NOMO-1 (cell line): Measurements from ENCODE around the gene PPAN.

Experiments used
- DNase-seq, 2 experiments: peaks; one replicate each; lab custom pipeline; 2025; ENCODE audit not compliant: unreplicated experiment in 2 of 2; lab: John Stamatoyannopoulos, UW

Gene PPAN

GRCh38 chr19:10138879-10139795 is 33.0 kb downstream of the PPAN start:
- no peak for DNase-seq

GRCh38 chr19:10139952-10140351 is 33.8 kb downstream of the PPAN start:
- DNase-seq, result no peak

GRCh38 chr19:10141479-10141878 is 35.3 kb downstream of the PPAN start:
- no peak for DNase-seq

- DNase-seq, result no peak
Measured at GRCh38 chr19:10141973-10142372, 35.8 kb downstream of the PPAN start.

GRCh38 chr19:10142701-10143375 is 36.7 kb downstream of the PPAN start:
- no peak for DNase-seq

- no peak for DNase-seq
Measured at GRCh38 chr19:10143681-10144080, 37.5 kb downstream of the PPAN start.

- no peak for DNase-seq
Measured at GRCh38 chr19:10144361-10144760, 38.2 kb downstream of the PPAN start.

- DNase-seq, result no peak
Measured at GRCh38 chr19:10145031-10145430, 38.9 kb downstream of the PPAN start.

- no peak for DNase-seq
Measured at GRCh38 chr19:10146142-10146541, 40.0 kb downstream of the PPAN start.

GRCh38 chr19:10149427-10149826 is 43.3 kb downstream of the PPAN start:
- no peak for DNase-seq

GRCh38 chr19:10151521-10151920 is 45.4 kb downstream of the PPAN start:
- no peak for DNase-seq

- DNase-seq, result no peak
Measured at GRCh38 chr19:10152100-10152499, 45.9 kb downstream of the PPAN start.

GRCh38 chr19:10155839-10156238 is 49.7 kb downstream of the PPAN start:
- DNase-seq, result no peak

- no peak for DNase-seq
Measured at GRCh38 chr19:10158071-10158470, 51.9 kb downstream of the PPAN start.

- no peak for DNase-seq
Measured at GRCh38 chr19:10158485-10158884, 52.3 kb downstream of the PPAN start.

- no peak for DNase-seq
Measured at GRCh38 chr19:10159610-10160009, 53.4 kb downstream of the PPAN start.
